ENCODE measurements around the gene NEB. TPM values are rescaled to one million over a fixed set of nuclear protein-coding genes. Genes with fewer than 3 reads are reported as not detected.

The NEB gene
- polyA plus RNA-seq, 1 donor from 2014 or later, result 0.38 TPM

DNA sequence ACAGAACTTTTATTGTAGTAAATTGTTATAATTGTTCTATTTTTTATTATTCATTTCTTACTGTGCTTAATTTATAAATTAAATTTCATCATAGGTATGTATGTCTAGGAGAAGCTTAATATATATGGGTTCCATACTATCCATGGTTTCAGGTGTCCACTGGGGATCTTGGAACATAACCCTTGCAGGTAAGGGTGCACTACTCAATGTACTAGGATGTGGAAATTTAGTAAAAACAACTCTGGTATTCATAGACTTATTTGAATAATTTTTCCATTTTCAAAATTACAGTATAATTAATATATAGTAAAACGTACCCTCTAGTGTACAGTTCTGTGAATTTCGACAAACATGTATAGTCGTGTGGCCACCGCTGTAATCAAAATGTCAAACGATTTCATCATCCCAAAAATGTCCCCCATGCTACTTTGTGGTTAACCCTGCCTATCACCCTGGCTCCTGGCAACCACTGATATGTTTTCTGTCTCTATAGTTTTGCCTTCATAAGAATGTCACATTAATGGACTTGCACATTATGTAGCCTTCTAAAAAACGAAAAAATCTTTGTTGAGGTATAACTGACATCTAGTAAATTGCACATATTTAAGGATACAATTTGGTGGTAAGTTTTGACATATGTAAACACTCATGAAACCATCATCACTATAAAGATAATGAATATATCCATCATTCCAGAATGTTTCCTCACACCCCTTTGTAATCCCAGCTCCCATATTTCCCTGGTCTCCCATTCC lies 48.3 kb upstream of the NEB start:
- Histone ChIP-seq H3K9me3 (ENCODE audit: low read length) (no peaks in the 10 kb centered on the region), H3K9ac (ENCODE audit: low read length) (no peak overlapping the region), H2AFZ (ENCODE audit: low read depth, low read length) (no peak overlapping the region), H3K27ac (ENCODE audit: low read length) (no peak overlapping the region), H3K36me3 (ENCODE audit: insufficient read depth, low read length) (no peaks in the 10 kb centered on the region), H3K79me2 (replicated peaks; ENCODE audit: insufficient read depth, low read length) (no peaks in the 10 kb centered on the region), H3F3A (ENCODE audit: insufficient read depth, low read length, poor library complexity, severe bottlenecking) (no peaks in the 10 kb centered on the region), H3K9me2 (ENCODE audit: insufficient read depth, low read length) (no peaks in the 10 kb centered on the region), H3K27me3 (ENCODE audit: insufficient read depth, low read depth, low read length) (no peaks in the 10 kb centered on the region), H3K4me3 (ENCODE audit: low read length) (no peak overlapping the region), H3K4me2 (ENCODE audit: low read length) (no peak overlapping the region), H4K20me1 (ENCODE audit: insufficient read depth) (no peaks in the 10 kb centered on the region)
- TF ChIP-seq, protein P1, sequence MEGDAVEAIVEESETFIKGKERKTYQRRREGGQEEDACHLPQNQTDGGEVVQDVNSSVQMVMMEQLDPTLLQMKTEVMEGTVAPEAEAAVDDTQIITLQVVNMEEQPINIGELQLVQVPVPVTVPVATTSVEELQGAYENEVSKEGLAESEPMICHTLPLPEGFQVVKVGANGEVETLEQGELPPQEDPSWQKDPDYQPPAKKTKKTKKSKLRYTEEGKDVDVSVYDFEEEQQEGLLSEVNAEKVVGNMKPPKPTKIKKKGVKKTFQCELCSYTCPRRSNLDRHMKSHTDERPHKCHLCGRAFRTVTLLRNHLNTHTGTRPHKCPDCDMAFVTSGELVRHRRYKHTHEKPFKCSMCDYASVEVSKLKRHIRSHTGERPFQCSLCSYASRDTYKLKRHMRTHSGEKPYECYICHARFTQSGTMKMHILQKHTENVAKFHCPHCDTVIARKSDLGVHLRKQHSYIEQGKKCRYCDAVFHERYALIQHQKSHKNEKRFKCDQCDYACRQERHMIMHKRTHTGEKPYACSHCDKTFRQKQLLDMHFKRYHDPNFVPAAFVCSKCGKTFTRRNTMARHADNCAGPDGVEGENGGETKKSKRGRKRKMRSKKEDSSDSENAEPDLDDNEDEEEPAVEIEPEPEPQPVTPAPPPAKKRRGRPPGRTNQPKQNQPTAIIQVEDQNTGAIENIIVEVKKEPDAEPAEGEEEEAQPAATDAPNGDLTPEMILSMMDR (IDR thresholded peaks at IDR 0.05; ENCODE audit: poor library complexity, severe bottlenecking), result no peak
- no peak for TF ChIP-seq RAD21 (conservative IDR thresholded peaks at IDR 0.05)

DNA sequence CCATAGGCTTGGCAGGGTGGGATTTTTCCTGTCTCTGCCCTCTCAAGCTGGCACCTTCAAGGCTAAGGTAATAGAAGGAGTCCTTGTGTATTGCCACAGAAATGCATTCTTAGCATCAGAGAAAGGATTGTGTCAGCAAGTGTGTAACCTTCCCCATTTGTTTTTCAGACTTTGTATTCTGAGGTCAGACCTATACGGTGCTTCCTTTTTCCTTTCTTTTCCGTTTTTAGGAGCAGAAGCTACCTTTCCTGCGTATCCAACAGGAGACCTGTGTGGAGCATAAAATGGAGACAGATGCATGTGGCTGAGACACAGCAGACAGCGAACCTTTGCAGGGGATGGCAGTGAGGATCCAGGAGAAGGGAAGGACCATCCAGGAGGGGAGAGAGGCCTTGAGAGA lies 47.4 kb upstream of the NEB start:
- Histone ChIP-seq H3K4me3 (ENCODE audit: low read length) (no peak overlapping the region), H3K27me3 (ENCODE audit: insufficient read depth, low read depth, low read length) (no peaks in the 10 kb centered on the region), H3K9me3 (ENCODE audit: low read length) (no peaks in the 10 kb centered on the region), H2AFZ (ENCODE audit: low read depth, low read length) (no peak overlapping the region), H3F3A (ENCODE audit: insufficient read depth, low read length, poor library complexity, severe bottlenecking) (no peaks in the 10 kb centered on the region), H3K79me2 (replicated peaks; ENCODE audit: insufficient read depth, low read length) (no peaks in the 10 kb centered on the region), H3K9me2 (ENCODE audit: insufficient read depth, low read length) (no peaks in the 10 kb centered on the region), H3K27ac (ENCODE audit: low read length) (no peak overlapping the region), H3K36me3 (ENCODE audit: insufficient read depth, low read length) (no peaks in the 10 kb centered on the region), H4K20me1 (ENCODE audit: insufficient read depth) (no peaks in the 10 kb centered on the region), H3K4me2 (ENCODE audit: low read length) (no peak overlapping the region), H3K9ac (ENCODE audit: low read length) (no peak overlapping the region)
- TF ChIP-seq MXI1 (conservative IDR thresholded peaks at IDR 0.05; ENCODE audit: poor library complexity, severe bottlenecking) (no peak), TAF1 (IDR thresholded peaks at IDR 0.05; ENCODE audit: low read depth) (no peak), EZH2 (IDR thresholded peaks at IDR 0.05; ENCODE audit: borderline replicate concordance, insufficient read depth, low read length, poor library complexity, severe bottlenecking) (no peak), RAD21 (conservative IDR thresholded peaks at IDR 0.05) (no peak), POLR2AphosphoS5 (IDR thresholded peaks at IDR 0.05) (no peak), EP300 (conservative IDR thresholded peaks at IDR 0.05; ENCODE audit: poor library complexity, severe bottlenecking) (no peak)
- TF ChIP-seq, protein P2, sequence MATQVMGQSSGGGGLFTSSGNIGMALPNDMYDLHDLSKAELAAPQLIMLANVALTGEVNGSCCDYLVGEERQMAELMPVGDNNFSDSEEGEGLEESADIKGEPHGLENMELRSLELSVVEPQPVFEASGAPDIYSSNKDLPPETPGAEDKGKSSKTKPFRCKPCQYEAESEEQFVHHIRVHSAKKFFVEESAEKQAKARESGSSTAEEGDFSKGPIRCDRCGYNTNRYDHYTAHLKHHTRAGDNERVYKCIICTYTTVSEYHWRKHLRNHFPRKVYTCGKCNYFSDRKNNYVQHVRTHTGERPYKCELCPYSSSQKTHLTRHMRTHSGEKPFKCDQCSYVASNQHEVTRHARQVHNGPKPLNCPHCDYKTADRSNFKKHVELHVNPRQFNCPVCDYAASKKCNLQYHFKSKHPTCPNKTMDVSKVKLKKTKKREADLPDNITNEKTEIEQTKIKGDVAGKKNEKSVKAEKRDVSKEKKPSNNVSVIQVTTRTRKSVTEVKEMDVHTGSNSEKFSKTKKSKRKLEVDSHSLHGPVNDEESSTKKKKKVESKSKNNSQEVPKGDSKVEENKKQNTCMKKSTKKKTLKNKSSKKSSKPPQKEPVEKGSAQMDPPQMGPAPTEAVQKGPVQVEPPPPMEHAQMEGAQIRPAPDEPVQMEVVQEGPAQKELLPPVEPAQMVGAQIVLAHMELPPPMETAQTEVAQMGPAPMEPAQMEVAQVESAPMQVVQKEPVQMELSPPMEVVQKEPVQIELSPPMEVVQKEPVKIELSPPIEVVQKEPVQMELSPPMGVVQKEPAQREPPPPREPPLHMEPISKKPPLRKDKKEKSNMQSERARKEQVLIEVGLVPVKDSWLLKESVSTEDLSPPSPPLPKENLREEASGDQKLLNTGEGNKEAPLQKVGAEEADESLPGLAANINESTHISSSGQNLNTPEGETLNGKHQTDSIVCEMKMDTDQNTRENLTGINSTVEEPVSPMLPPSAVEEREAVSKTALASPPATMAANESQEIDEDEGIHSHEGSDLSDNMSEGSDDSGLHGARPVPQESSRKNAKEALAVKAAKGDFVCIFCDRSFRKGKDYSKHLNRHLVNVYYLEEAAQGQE (IDR thresholded peaks at IDR 0.05; ENCODE audit: borderline replicate concordance), result no peak

DNA sequence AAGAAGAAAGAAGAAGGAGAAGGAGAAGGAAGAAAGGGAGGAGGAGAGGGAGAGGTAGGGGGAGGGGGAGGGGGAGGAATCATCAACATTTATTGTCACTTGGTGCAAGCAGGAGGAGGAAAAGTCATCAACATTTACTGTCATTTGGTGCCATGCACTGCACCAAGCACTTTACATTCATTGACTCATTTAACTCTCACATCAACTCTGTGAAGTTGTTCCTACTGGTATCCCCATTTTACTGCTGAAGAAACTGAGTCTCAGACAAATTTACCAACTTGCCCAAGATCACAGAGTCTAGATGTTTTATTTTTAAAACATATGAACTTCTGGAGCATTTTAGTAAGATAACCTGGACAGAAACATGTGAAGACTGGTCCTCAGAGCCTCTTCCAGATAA lies 46.7 kb upstream of the NEB start:
- TF ChIP-seq RAD21 (conservative IDR thresholded peaks at IDR 0.05), result no peak
- TF ChIP-seq EZH2 (IDR thresholded peaks at IDR 0.05; ENCODE audit: borderline replicate concordance, insufficient read depth, low read length, poor library complexity, severe bottlenecking), result no peak
- TF ChIP-seq, protein P1 (IDR thresholded peaks at IDR 0.05; ENCODE audit: poor library complexity, severe bottlenecking), result no peak
- no peak for TF ChIP-seq MXI1 (conservative IDR thresholded peaks at IDR 0.05; ENCODE audit: poor library complexity, severe bottlenecking)
- TF ChIP-seq, protein P2 (IDR thresholded peaks at IDR 0.05; ENCODE audit: borderline replicate concordance), result no peak
- no peak for TF ChIP-seq EP300 (conservative IDR thresholded peaks at IDR 0.05; ENCODE audit: poor library complexity, severe bottlenecking)
- no peak for TF ChIP-seq TAF1 (IDR thresholded peaks at IDR 0.05; ENCODE audit: low read depth)
- TF ChIP-seq SMC3 (conservative IDR thresholded peaks at IDR 0.05; ENCODE audit: poor library complexity), result no peak
- no peak for TF ChIP-seq POLR2AphosphoS5 (IDR thresholded peaks at IDR 0.05)
- Histone ChIP-seq H4K20me1 (ENCODE audit: insufficient read depth) (no peaks in the 10 kb centered on the region), H3K9me3 (ENCODE audit: low read length) (no peaks in the 10 kb centered on the region), H3K27me3 (ENCODE audit: insufficient read depth, low read depth, low read length) (no peaks in the 10 kb centered on the region), H2AFZ (ENCODE audit: low read depth, low read length) (no peak overlapping the region), H3K9me2 (ENCODE audit: insufficient read depth, low read length) (no peaks in the 10 kb centered on the region), H3K27ac (ENCODE audit: low read length) (no peak overlapping the region), H3K9ac (ENCODE audit: low read length) (no peak overlapping the region), H3K79me2 (replicated peaks; ENCODE audit: insufficient read depth, low read length) (no peaks in the 10 kb centered on the region), H3K4me2 (ENCODE audit: low read length) (no peak overlapping the region), H3F3A (ENCODE audit: insufficient read depth, low read length, poor library complexity, severe bottlenecking) (no peaks in the 10 kb centered on the region), H3K4me3 (ENCODE audit: low read length) (no peak overlapping the region), H3K36me3 (ENCODE audit: insufficient read depth, low read length) (no peaks in the 10 kb centered on the region)
